Pulmonary artery endothelial cell (primary cell): ENCODE data around the gene NARS2. TPM values are rescaled to one million over a fixed set of nuclear protein-coding genes. Genes with fewer than 3 reads are reported as not detected.

ENCODE experiments used
- total RNA-seq: library from RNA; depleted of rRNA; stranded (reverse); fragments of >200 nt; gene quantifications from 2 replicates; pipeline ENCODE4 v1.2.3, GENCODE V29; 2014

The NARS2 gene
- total RNA-seq, 1 donor from 2014 or later: 15.0 TPM

Other genes with a start within 250 kb of the NARS2 start
- 19.6 and 20.1 TPM in 2 replicates for gene GAB2, start 157.0 kb downstream of the NARS2 start, total RNA-seq